ENCODE data around the gene NTM.

The NTM gene

DNA sequence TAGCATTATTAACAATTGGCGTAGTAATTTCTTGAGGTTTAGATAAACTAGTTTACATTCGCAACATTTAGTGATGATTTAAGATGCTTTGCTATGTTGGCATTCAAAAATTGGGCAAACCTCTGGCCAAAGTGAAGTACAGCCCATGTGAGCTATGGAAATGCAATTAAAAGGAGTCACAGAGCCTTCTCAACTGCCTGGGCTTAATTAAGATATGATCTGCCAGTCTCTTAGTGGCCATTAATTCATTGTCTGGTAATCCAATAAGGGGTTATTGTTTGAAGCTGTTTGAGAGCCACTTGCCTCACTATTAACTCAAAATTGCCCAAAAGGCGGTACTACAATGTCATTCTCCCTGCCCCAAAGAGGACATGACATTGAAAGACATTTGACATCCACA lies 608.9 kb downstream of the NTM start:
- DNase-seq: no peak

DNA sequence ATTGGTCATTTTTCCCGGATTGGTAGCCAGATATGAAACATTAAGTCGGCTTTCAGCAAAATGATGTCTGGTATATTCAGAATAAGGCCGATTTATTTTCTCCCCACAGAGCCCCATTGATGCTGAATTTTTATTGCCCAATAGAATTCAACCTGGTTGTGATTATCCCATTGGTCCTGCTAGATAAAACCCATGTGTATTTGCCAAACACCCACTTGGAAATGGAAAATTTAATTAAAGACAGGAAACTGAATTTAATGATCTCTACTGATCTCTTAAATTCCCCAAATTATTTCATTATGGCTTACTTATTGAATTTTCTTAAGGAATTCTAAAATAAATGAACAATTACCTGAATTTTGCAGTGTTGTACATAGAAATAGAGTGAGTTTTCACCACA lies 609.8 kb downstream of the NTM start:
- DNase-seq: no peak

DNA sequence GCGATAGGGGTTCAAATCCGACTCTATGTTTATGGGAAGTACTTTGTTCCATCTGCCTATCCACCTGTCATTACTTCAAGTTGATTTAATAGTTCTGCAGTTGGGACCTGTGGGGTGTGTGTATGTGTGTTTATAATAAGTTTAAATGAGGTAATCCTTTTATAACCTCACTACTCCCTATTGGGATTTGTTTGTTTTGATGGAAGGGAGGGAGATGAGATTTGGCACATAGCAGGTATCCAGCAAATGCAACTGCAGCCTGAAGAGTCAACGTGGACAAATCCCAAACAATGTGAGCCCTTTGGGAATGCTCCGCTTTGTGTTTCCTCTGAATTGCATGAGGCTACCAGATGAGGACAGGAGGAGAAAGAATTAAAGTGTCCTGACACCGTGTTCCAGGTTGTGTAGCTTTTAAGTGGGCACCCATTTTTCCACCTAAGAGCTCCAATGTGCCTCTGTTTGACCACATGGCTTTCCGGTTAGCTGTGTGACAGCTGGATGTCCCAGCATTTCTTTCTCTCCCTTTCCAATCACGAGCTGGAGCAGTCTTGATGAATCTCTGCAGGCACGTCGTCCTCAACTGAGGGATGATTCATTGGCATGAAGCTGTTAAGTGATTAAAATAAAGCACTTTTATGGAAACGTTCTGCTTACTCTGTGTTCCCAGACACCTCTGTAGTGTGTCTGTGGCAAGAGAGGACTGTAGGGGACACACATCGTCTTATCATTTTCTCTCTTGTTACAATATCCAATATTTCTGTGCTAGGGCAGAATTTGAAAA lies 610.7 kb downstream of the NTM start:
- no peak for DNase-seq

DNA sequence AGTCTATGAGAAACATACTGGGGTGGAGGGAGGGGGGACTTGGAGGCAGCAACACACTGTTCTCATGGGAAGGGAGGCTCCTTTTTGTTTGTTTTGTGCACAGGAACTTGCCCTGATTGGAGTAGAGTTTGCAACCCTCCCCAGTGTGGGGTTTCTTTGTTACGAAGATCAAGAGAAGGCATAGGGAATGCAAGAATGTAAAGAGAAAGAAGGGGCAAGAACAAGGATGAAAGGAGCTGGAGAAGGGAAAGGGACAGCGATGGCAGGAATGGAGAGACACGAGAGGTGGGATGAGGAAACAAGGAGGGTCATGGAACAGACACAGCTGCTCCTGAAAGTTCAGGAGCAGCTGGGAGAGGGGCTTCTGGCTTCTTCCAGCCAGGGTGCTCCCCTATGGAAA lies 611.7 kb downstream of the NTM start:
- no peak for DNase-seq

DNA sequence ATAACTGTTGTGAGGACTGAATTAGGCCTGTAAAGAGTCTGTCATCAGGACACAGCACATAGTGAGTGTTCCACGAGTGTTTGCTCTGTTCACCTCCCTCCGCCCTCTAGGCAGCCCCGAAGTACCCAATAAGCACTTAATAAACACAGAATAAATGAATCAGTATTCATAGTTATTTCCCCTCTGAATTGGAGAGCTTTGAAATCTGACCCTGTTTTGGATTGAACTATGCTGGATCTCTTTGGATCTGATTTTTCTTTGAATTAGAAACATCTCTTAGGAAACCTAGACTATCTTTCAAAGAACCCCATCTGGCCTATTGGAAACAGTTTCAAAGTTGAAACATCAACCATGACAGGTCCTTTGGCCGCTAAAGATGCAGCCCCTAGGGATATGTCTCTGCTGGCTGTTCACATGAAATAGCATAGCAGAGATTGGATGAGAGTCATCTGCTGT lies 615.5 kb downstream of the NTM start:
- no peak for DNase-seq

DNA sequence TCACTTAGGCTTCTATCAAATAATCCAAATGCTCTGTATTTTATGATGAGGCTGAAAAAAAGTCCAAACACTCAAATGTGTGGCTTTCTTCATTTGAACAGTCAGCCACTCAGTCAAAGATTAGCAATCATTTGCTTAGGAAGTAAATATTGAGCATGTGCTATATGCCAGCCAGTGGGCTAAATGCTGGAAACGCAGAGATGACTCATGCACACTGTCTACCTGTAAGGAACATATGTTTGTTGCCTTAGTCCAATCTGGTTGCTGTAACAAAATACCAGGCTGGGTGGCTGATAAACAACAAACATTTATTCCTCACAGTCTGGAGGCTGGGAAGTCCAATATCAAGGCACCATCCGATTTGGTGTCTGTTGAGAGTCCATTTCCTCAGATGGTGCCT lies 617.3 kb downstream of the NTM start:
- DNase-seq: no peak

DNA sequence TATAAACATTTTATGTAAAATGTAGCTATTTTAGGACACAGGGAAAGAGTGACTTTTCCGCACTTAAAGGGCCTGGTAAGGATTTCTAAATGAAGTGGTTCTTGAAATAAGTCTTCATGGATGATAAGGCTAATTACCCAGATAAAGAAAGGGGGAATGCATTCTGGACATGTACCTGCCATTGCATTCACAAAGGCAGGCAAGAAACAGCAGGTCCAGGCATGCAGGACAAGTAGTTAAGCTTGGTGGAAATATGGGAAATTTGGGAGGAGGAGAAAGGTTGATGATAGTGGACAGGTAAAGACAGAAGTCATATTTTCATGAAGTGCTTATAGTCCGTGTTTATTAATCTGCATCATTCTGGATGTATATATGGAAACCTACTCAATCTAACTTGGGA lies 621.2 kb downstream of the NTM start:
- no peak for DNase-seq

DNA sequence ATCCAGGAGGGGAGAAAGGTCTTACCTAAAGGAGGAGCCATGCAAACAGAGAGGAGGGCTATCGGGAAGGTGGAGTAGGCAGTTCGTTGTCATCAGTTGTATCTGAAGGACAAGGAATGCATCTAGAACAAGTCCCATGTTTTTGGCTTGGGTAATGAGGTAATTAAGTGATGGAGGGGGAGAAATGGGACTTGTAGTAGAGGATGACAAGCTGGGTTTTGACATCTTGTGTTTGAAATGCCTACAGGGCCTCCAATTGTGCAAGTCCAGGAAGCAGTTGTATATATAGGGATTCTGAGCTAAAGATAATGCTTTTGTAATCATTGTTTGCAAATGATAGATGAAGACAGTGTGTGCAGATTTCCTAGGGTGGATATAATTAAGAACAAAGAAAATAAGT lies 622.8 kb downstream of the NTM start:
- no peak for DNase-seq

DNA sequence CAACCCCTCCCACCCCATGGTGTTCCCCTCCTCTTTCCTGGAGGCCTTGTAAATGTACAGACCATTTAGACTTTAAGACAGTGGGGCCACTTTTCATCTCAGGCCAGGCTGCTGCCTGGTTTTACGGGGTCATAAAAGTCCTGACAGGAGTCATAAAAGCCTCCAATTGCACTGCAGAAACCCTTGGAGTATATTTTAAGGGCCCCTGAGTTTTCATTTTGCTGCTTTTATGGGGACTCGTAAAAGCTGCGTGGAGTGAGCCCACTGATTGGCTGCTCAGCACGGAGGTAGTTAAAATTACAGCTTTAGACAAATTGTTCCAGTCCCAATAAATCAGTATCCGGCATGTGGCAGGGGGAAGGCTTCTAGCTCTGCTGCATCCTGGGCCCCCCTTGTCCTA lies 627.6 kb downstream of the NTM start:
- no peak for DNase-seq

DNA sequence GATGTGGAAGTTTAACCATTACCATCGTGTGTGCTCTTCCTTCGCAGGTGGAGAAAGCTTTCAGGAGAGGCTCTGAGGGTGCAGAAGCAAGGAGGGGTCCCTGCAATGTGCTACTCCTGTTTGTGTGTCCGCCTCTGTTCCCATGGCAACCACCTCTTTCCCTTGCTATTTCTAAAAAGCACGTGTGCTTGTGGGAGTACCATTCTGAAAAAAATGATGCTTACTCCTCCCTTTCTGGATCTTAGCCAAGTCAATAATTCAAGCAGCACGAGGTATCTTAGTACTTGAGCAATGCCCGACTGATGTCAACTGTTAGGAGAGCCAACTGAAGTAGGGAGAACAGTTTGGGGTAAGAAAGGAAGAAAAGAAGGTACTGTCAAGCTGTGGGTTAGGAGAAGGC lies 628.7 kb downstream of the NTM start:
- no peak for DNase-seq

DNA sequence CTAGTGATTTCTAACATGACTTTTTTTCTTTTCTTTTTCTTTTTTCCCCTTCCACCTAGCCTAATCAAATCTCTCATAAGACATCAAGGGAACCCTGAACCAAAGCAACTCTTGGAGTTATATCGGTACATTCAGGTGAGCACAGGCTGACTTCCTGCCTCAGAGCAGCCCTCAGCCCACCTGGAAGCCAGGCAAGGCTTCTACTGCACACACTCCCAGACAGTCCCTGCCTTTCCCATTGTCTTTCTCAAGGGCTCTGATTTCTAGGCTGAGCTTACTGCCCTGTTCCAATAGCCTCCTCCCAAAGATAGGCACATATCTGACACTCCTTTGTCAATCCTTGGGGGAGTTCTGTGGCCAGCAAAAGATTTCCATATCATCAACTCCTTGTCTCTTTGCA lies 629.5 kb downstream of the NTM start:
- DNase-seq: no peak

DNA sequence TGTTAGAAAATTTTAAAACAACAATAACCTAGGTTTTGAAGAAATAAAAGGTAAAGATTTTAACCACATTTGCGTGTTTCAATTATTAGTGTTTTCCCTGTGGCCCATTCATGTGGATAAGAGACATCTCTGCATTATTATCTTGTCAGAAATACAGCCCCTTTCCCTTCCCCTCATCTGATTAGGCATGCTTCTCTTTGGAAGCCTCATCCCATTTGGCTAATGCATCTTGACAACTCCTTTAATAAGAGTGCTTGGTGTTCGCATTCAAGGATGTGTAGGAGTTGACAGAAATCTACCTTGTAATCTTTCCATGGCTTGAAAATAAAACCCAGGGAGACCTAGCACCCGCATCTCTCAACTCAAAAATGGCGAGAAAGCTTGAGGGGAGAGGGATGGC lies 635.5 kb downstream of the NTM start:
- DNase-seq: no peak

DNA sequence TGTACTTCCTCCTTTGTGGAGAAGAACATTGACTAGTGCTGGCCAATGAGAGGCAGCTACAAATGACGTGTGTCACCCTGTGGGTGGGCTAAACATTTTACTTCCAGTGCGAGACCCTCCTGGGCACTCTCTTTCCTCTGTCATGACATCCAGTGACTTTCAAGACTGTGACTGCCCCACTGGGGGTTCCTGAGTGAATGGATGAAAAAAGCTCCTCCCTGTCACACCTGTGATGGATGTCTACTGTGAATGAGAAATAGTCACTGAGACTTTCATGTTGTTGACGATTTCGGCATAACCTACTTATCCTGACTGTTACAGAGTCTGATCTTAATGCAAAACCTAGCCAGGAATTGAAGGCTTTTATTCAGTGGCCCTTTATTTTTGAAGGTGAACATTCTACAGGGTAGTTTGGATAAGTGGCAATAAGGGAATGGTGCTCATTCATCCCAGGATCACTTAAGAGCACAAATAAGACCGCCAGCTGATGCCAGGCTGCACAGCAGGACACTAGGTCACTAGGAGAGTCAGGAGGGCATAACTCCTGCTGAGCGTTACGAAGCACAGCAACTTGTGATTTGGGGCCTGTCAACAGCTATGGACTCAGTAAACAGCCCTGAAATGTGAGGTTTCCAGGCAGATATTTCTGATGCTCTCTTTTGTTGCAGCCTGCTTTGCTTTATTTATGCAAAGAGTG lies 636.6 kb downstream of the NTM start:
- DNase-seq: no peak

DNA sequence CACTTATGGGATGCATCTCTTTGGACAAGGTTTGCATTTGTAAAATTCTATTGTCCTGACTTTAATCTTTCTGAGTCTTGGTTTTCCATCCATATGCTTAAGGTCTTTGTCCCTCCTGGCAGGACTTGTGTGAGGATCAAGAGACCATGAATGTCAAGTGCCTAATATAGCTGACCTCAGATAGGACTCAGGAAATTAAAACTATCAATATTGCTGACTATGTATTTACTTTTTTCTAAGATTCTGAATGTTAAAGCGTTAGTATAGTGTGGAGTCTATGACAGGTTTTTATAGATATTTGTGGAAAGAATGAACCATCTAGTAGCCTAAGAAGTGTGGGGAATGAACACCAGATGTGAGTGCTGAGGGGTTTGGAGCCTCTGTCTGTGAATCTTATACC lies 637.8 kb downstream of the NTM start:
- no peak for DNase-seq

DNA sequence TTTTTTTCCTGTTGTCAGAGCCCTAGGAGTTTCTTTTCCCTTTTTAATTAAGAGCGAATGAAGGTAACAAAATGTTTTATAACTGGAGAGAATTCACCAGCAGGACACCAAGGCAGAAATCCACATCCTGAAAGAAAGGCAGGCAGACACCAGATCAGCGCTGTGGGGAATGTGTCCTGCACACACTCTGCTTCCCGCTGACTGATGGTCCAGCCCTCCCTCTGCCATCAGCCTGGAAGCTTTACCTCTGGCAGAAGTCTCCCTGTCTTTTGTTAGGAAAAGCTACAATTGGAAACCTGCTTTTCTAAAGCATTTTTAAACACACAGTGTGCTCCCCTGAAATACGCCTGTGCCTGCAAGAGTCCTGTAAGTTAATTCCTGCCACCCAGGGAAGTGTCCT lies 638.5 kb downstream of the NTM start:
- no peak for DNase-seq

DNA sequence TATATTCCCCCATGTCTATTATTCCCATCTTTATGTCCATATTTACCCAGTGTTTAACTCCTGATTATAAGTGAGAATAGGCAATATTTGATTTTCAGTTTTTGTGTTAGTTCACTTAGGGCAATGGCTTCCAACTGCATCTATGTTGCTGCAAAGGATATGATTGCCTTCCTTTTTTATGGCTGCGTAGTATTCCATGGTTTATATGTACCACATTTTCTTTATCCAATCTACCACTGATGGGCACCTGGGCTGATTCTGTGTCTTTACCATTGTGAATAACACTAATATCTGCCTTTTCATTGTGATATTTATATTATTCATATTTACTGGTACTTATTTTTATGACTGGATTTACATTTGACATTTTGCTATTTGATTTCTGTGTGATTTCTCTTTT lies 649.6 kb downstream of the NTM start:
- DNase-seq: no peak

DNA sequence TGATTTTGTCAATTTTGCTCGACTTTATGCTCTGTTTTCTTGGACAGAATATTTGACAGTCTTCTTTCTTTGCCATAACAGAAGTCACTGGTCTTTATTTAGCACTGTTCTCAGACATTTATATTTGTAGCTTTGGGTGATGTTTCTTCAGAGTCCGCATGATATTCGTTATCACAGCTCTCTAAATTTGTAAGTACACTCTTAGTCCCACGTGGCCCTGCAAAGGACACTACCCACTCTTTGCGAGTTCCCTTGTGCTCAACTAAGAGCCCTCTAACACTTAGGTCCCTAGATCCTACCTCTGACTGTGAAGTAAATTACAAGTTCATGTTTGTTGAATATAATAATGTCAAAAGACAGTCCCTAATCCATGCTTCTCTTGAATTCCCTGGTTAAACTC lies 651.9 kb downstream of the NTM start:
- no peak for DNase-seq

DNA sequence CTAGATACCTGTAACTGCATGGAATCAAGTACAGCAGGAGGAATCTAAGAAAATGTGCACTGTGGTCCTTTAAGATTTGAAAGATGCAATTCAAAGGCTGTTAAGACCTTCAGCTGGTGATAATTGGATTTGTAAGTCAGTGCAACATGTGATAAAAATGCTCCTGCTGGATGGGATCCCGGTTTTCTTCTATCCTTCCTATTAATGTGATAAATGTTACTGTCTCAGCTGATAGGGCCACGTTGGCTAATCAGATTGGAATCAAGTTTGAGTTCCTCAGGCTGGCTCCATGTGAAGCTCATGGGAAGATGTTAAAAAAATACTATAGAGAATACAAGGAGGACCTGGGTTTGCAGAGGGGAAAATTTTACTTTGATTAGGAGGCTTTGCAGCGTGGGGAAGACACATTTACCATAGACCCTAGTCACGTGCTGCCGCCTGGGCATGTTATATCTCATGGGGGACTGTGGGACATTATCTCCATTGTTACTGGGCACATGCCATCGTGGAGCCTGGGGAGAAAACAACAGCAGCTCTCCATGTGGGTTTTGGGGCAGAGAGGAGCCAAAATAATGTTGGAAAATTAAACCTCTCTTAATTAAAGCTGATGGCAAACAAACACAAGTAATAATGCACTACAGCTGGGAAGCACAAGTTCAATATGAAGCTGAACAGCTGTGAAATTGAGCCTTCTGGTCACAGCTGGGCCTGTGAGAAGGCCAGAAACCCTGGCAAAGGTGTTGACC lies 652.5 kb downstream of the NTM start:
- no peak for DNase-seq

DNA sequence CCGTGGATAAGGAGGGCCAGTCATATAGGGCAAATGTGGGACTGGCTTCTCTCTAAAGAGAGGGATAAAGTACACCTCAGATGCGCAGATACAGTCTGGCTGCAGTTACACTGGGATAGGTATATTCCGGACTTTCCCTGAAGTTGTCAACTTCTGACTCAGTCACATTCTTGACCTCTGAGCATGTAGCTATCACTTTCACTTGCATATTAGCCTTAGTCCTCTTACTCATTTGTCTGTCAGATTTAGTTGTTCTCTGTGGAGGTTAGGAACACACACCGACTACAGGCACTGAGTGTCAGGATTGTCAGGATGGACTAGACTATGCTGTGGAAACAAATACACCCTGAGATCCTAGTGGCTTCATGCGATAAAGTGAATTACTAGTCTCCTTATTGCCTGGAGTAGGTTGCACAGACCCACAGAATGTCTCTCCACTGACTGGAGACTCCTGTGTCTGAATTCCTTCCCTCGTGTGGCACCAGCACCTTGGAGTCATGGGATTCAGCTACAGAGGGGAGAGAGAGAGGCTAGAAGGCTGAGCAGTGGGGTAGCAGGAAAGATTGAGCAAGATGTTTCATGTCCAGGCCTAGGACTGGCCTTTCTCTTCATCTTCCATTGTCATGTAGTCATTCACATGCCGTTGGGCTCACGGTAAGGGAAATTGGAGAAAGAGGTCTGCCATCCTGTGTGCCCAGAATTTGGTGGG lies 654.3 kb downstream of the NTM start:
- no peak for DNase-seq

DNA sequence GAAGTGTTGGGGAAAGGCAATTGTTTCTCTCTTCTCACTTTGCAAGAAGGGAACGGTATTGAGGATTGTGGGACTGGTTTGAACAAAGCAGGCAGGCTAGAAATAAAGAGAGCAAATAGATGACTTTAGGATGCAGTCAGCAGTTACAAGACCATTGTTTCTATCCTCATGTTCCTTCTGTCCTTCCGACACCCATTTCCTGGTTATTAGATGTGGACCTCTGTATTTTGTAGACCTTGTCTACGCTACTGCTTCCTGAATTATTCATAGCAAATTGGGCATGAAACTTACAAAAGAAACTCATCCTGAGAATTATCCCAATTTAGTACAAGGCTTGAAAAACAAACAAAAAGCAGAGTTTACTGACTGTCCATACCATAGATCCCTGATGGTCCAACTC lies 656.3 kb downstream of the NTM start:
- DNase-seq: no peak

DNA sequence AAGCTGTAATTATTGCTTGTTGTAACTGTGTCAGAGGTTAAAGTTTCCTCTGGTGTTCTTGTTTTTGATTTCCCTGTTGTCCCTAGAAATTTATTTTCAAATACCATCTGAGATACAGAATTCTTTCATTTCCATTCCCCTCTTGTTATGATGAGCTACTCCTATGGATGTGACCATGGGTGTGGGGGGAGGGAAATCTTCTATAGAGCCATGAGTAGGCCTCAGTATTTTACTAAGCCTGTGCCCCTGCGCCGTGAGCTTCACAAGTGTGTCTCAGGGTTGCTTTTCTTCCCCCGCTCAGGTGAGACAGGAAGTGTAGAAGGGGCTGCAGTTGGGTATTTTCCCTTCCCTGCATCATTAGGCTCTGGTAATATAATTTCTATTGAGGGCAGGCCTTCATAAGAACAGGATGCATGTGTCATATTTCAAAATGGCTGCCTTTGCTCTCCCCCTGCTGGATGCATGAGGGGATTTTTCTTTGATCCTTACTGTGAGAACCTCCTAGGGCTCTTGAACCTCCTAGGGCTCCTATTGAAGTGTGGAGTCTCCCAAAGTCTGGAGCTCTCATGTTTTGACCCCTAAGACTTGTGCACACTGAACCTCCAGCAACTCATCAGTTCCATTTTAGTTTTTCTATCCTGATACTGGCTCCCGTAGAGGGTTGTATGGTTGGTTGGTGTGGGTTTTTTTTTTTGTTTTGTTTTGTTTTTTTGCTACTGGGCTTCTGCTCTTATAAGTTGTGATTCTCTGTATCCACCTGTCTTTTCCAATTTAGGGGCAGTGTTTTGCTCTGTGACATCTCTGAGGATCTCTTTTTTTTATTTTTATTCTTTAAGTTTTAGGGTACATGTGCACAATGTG lies 658.2 kb downstream of the NTM start:
- peak in 1 of 2 donors; percentile 11 for DNase-seq

DNA sequence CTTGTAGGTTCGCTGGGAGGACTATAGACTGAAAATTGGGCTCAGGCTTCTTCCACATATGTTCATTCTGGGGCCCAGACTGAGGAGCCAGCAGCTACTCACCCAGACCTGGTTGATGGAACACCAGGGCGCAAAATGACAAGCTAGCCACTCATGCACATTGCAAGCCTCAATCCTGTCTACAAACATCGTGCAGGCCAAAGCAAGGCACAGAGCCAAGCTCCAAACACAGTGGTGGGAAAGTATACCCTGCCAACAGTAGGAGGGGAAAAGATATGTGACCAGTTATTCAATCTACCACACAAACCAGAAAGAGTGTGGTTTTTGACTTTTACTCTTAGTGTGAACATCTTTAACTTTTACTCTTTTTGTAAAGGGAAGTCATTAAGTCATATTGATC lies 660.5 kb downstream of the NTM start:
- no peak for DNase-seq
